Lower lobe of right lung (tissue), 2 donors: ENCODE results near the gene CHSY3. TPM values are rescaled to one million over a fixed set of nuclear protein-coding genes. Genes with fewer than 3 reads are reported as not detected.

Experiments used
- ATAC-seq, 2 donors: fragments of 200-7000 bp; cut with Tn5 transposase; one replicate each; pipeline ENCODE4 v1.9.1; 2020 to 2022; ENCODE audit warnings: mild to moderate bottlenecking in 2 of 2, moderate library complexity in 2 of 2
- DNase-seq: peaks from one replicate; pipeline ENCODE4 v3.0.0-alpha.2; 2020
- H3K27ac ChIP-seq: fragments of 200-600 bp; one replicate; pipeline ENCODE4 v1.8.0; 2022
- H3K27me3 ChIP-seq: fragments of 200-600 bp; one replicate; pipeline ENCODE4 v1.8.0; 2022; ENCODE audit warnings: low read depth
- H3K36me3 ChIP-seq: fragments of 200-600 bp; one replicate; pipeline ENCODE4 v1.8.0; 2022; ENCODE audit warnings: mild to moderate bottlenecking
- H3K4me1 ChIP-seq: fragments of 200-600 bp; one replicate; pipeline ENCODE4 v1.8.0; 2022
- H3K4me3 ChIP-seq: fragments of 200-600 bp; one replicate; pipeline ENCODE4 v1.8.0; 2022; ENCODE audit warnings: mild to moderate bottlenecking
- H3K9me3 ChIP-seq: fragments of 200-600 bp; one replicate; pipeline ENCODE4 v1.8.0; 2022
- intact Hi-C: fragments of 100-400 bp; cut with DNase I; formaldehyde crosslinking; loops from one replicate; pipeline ENCODE4 v1.11.0; 2022
- total RNA-seq: library from RNA; stranded (reverse); fragmentation: NEBNext Ultra II Directional; extraction: Animal tissue kit (Norgen Biotek cat#: 25700); gene quantifications from one replicate; pipeline ENCODE4 v1.2.1, GENCODE V29; 2021
- TF ChIP-seq, protein P1 (sequence below): fragments of 200-600 bp; IDR thresholded peaks from one replicate; pipeline ENCODE4 v1.8.0; 2022; ENCODE audit warnings: antibody characterized with exemption, mild to moderate bottlenecking
- donor health status: DM: no; HTN: yes; CAD: no; lungs with severe emphysema.

The CHSY3 gene
- total RNA-seq, 1 donor from 2014 or later, result 4.7 TPM

- intact Hi-C loops, result no loop called here
- Histone ChIP-seq H3K27ac (no peak overlapping the region), H3K4me3 (no peak overlapping the region), H3K27me3 (no peaks in the 10 kb centered on the region), H3K36me3 (no peaks in the 10 kb centered on the region), H3K4me1 (no peaks in the 10 kb centered on the region), H3K9me3 (no peaks in the 10 kb centered on the region)
- no peak for DNase-seq
- TF ChIP-seq, protein P1, sequence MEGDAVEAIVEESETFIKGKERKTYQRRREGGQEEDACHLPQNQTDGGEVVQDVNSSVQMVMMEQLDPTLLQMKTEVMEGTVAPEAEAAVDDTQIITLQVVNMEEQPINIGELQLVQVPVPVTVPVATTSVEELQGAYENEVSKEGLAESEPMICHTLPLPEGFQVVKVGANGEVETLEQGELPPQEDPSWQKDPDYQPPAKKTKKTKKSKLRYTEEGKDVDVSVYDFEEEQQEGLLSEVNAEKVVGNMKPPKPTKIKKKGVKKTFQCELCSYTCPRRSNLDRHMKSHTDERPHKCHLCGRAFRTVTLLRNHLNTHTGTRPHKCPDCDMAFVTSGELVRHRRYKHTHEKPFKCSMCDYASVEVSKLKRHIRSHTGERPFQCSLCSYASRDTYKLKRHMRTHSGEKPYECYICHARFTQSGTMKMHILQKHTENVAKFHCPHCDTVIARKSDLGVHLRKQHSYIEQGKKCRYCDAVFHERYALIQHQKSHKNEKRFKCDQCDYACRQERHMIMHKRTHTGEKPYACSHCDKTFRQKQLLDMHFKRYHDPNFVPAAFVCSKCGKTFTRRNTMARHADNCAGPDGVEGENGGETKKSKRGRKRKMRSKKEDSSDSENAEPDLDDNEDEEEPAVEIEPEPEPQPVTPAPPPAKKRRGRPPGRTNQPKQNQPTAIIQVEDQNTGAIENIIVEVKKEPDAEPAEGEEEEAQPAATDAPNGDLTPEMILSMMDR, result no peak
- no peak for ATAC-seq
Observed at GRCh38 chr5:130077007-130077406, 172.7 kb downstream of the CHSY3 start.

GRCh38 chr5:130078661-130079060 is 174.4 kb downstream of the CHSY3 start:
- intact Hi-C loops, result no loop called here
- Histone ChIP-seq H3K36me3 (no peaks in the 10 kb centered on the region), H3K4me3 (no peak overlapping the region), H3K4me1 (no peaks in the 10 kb centered on the region), H3K9me3 (no peaks in the 10 kb centered on the region), H3K27me3 (no peaks in the 10 kb centered on the region), H3K27ac (no peak overlapping the region)
- DNase-seq (no peak), ATAC-seq (no peak)
- TF ChIP-seq, protein P1, result no peak

GRCh38 chr5:130090569-130091270 is 186.5 kb downstream of the CHSY3 start:
- intact Hi-C loops, result no loop called here
- H3K36me3 ChIP-seq, result no peaks in the 10 kb centered on the region
- H3K27me3 ChIP-seq, result no peaks in the 10 kb centered on the region
- H3K4me3 ChIP-seq, result no peak overlapping the region
- TF ChIP-seq, protein P1, result no peak
- H3K9me3 ChIP-seq, result no peaks in the 10 kb centered on the region
- no peak overlapping the region for H3K27ac ChIP-seq
- DNase-seq (no peak), ATAC-seq (no peak)
- no peaks in the 10 kb centered on the region for H3K4me1 ChIP-seq

GRCh38 chr5:130092991-130093390 is 188.7 kb downstream of the CHSY3 start:
- Histone ChIP-seq H3K27me3 (no peaks in the 10 kb centered on the region), H3K36me3 (no peaks in the 10 kb centered on the region), H3K9me3 (no peaks in the 10 kb centered on the region), H3K27ac (no peak overlapping the region), H3K4me3 (no peak overlapping the region), H3K4me1 (no peaks in the 10 kb centered on the region)
- DNase-seq, result no peak
- no peak for ATAC-seq
- TF ChIP-seq, protein P1, result no peak
- intact Hi-C loops, result no loop called here

- TF ChIP-seq, protein P1, result no peak
- no peak overlapping the region for H3K4me3 ChIP-seq
- ATAC-seq (no peak), DNase-seq (no peak)
- H3K36me3 ChIP-seq, result no peaks in the 10 kb centered on the region
- intact Hi-C loops, result no loop called here
- no peaks in the 10 kb centered on the region for H3K27me3 ChIP-seq
- no peaks in the 10 kb centered on the region for H3K4me1 ChIP-seq
- H3K9me3 ChIP-seq, result no peaks in the 10 kb centered on the region
- no peak overlapping the region for H3K27ac ChIP-seq
Observed at GRCh38 chr5:130096483-130096882, 192.2 kb downstream of the CHSY3 start.
